HEK293 (cell line): ENCODE data around the gene CCR3.

ENCODE experiments used
- CTCF ChIA-PET: fragments of 350-600 bp; formaldehyde crosslinking; extraction: SDS; loops from one replicate; lab custom pipeline; 2021; ENCODE audit warnings: antibody characterized with exemption; lab: Yijun Ruan, JAX
- POLR2A ChIA-PET: fragments of 300-600 bp; formaldehyde crosslinking; extraction: SDS; loops from one replicate; lab custom pipeline; 2020; ENCODE audit warnings: antibody characterized with exemption, inconsistent platforms; lab: Yijun Ruan, JAX
- H3K27ac ChIP-seq: fragments of 200-500 bp; sonication (Bioruptor generic); 2 replicates; pipeline ENCODE4 v1.5.1; 2014; ENCODE audit warnings: low read depth, low read length, control low read depth, inconsistent platforms; ENCODE audit errors: extremely low read depth
- H3K36me3 ChIP-seq, 2 experiments: fragments of 200-500 bp in 1 of 2; sonication (Bioruptor generic) in 1 of 2; 1 replicate in 1 of 2; 2 replicates in 1 of 2; pipeline ENCODE4 v1.5.1; 2014 to 2017; ENCODE audit warnings: inconsistent platforms in 2 of 2, low read length in 2 of 2; ENCODE audit not compliant: control insufficient read depth in 2 of 2, insufficient read depth in 1 of 2
- H3K4me1 ChIP-seq: fragments of 200-500 bp; sonication (Bioruptor generic); 2 replicates; pipeline ENCODE4 v1.5.1; 2014; ENCODE audit warnings: mild to moderate bottlenecking, low read length, inconsistent platforms; ENCODE audit not compliant: control insufficient read depth, insufficient read depth
- H3K4me3 ChIP-seq: 2 replicates; pipeline ENCODE4 v1.5.1; 2011; ENCODE audit warnings: low read depth, mild to moderate bottlenecking, control low read depth, low read length, moderate library complexity
- H3K9me3 ChIP-seq: fragments of 200-500 bp; sonication (Bioruptor generic); 2 replicates; pipeline ENCODE4 v1.5.1; 2014; ENCODE audit warnings: low read depth, low read length, inconsistent platforms; ENCODE audit not compliant: control insufficient read depth, insufficient read depth
- GLI2 ChIP-seq: fragments of 450-650 bp; formaldehyde crosslinking; IDR thresholded peaks from 2 replicates; pipeline ENCODE4; 2017; ENCODE audit warnings: missing biosample characterization, missing genetic modification characterization, low read depth, borderline replicate concordance
- HOXA7 ChIP-seq: sonication (generic); formaldehyde crosslinking; IDR thresholded peaks from 2 replicates; pipeline ENCODE4 v1.8.1; 2022; ENCODE audit warnings: missing genetic modification reagents, borderline replicate concordance
- KLF8 ChIP-seq: fragments of 450-650 bp; formaldehyde crosslinking; IDR thresholded peaks from 2 replicates; pipeline ENCODE4 v1.5.1; 2016; ENCODE audit warnings: missing biosample characterization, missing genetic modification characterization
- SALL2 ChIP-seq: fragments of 450-650 bp; formaldehyde crosslinking; IDR thresholded peaks from 2 replicates; pipeline ENCODE4 v1.5.0; 2017; ENCODE audit warnings: missing biosample characterization, mild to moderate bottlenecking, missing genetic modification characterization, borderline replicate concordance
- SETDB1 ChIP-seq: IDR thresholded peaks from one replicate; pipeline ENCODE4 v1.6.1; 2017; ENCODE audit warnings: mild to moderate bottlenecking, low read length, moderate library complexity, mixed read lengths; ENCODE audit not compliant: insufficient read length
- SP7 ChIP-seq: fragments of 450-650 bp; formaldehyde crosslinking; IDR thresholded peaks from 2 replicates; pipeline ENCODE4 v1.5.1; 2016; ENCODE audit warnings: missing biosample characterization, missing genetic modification characterization
- ZBTB21 ChIP-seq: fragments of 450-650 bp; formaldehyde crosslinking; IDR thresholded peaks from 2 replicates; pipeline ENCODE4 v1.5.1; 2017; ENCODE audit warnings: missing biosample characterization, missing genetic modification characterization
- ZIC2 ChIP-seq: fragments of 450-650 bp; formaldehyde crosslinking; IDR thresholded peaks from 2 replicates; pipeline ENCODE4 v1.5.1; 2016; ENCODE audit warnings: missing biosample characterization, missing genetic modification characterization
- ZNF223 ChIP-seq: fragments of 450-650 bp; formaldehyde crosslinking; IDR thresholded peaks from 2 replicates; pipeline ENCODE4 v1.5.1; 2016; ENCODE audit warnings: missing biosample characterization, missing genetic modification characterization
- ZNF248 ChIP-seq: fragments of 450-650 bp; formaldehyde crosslinking; IDR thresholded peaks from 2 replicates; pipeline ENCODE4 v1.5.1; 2017; ENCODE audit warnings: missing biosample characterization, missing genetic modification characterization
- ZNF311 ChIP-seq: fragments of 450-650 bp; formaldehyde crosslinking; IDR thresholded peaks from 2 replicates; pipeline ENCODE4 v1.5.1; 2017; ENCODE audit warnings: missing biosample characterization, missing genetic modification characterization, borderline replicate concordance
- ZNF394 ChIP-seq: fragments of 450-650 bp; formaldehyde crosslinking; IDR thresholded peaks from 2 replicates; pipeline ENCODE4 v1.5.1; 2016; ENCODE audit warnings: missing biosample characterization, missing genetic modification characterization, mild to moderate bottlenecking, moderate library complexity, borderline replicate concordance
- ZNF426 ChIP-seq: fragments of 450-650 bp; formaldehyde crosslinking; IDR thresholded peaks from 2 replicates; pipeline ENCODE4 v1.5.1; 2017; ENCODE audit warnings: missing biosample characterization, missing genetic modification characterization, mild to moderate bottlenecking, inconsistent platforms, moderate library complexity
- ZNF501 ChIP-seq: fragments of 450-650 bp; formaldehyde crosslinking; IDR thresholded peaks from 2 replicates; pipeline ENCODE4 v1.5.1; 2016; ENCODE audit warnings: missing biosample characterization, missing genetic modification characterization
- ZNF558 ChIP-seq: fragments of 450-650 bp; formaldehyde crosslinking; IDR thresholded peaks from 2 replicates; pipeline ENCODE4 v1.5.1; 2016; ENCODE audit warnings: missing biosample characterization, missing genetic modification characterization
- ZNF571 ChIP-seq: fragments of 450-650 bp; formaldehyde crosslinking; IDR thresholded peaks from 2 replicates; pipeline ENCODE4 v1.5.0; 2017; ENCODE audit warnings: missing biosample characterization, missing genetic modification characterization
- ZNF621 ChIP-seq: fragments of 450-650 bp; formaldehyde crosslinking; IDR thresholded peaks from 2 replicates; pipeline ENCODE4 v1.5.1; 2017; ENCODE audit warnings: missing biosample characterization, missing genetic modification characterization
- ZNF623 ChIP-seq: fragments of 450-650 bp; formaldehyde crosslinking; IDR thresholded peaks from 2 replicates; pipeline ENCODE4 v1.5.1; 2016; ENCODE audit warnings: missing biosample characterization, missing genetic modification characterization
- ZNF654 ChIP-seq: fragments of 450-650 bp; formaldehyde crosslinking; IDR thresholded peaks from 2 replicates; pipeline ENCODE4 v1.5.1; 2016; ENCODE audit warnings: low read depth, missing biosample characterization, missing genetic modification characterization
- ZNF707 ChIP-seq: fragments of 450-650 bp; formaldehyde crosslinking; IDR thresholded peaks from 2 replicates; pipeline ENCODE4 v1.5.1; 2016; ENCODE audit warnings: missing biosample characterization, missing genetic modification characterization
- ZNF791 ChIP-seq: fragments of 450-650 bp; formaldehyde crosslinking; IDR thresholded peaks from 2 replicates; pipeline ENCODE4 v1.5.1; 2016; ENCODE audit warnings: missing biosample characterization, missing genetic modification characterization
- ZSCAN30 ChIP-seq: fragments of 450-650 bp; IDR thresholded peaks from 2 replicates; pipeline ENCODE4 v1.5.1; 2018; ENCODE audit warnings: missing biosample characterization, mild to moderate bottlenecking, missing genetic modification characterization, moderate library complexity
- TF ChIP-seq, protein P1 (sequence below): fragments of 450-650 bp; formaldehyde crosslinking; IDR thresholded peaks from 2 replicates; pipeline ENCODE4 v1.5.1; 2016; ENCODE audit warnings: missing biosample characterization, missing genetic modification characterization
- TF ChIP-seq, protein P2 (sequence below): fragments of 450-650 bp; formaldehyde crosslinking; IDR thresholded peaks from 2 replicates; pipeline ENCODE4 v1.5.1; 2016; ENCODE audit warnings: missing biosample characterization, missing genetic modification characterization
- TF ChIP-seq, protein P3 (sequence below): fragments of 450-650 bp; formaldehyde crosslinking; IDR thresholded peaks from 2 replicates; pipeline ENCODE4 v1.5.1; 2016; ENCODE audit warnings: missing biosample characterization, missing genetic modification characterization
- TF ChIP-seq, protein P4 (sequence below): fragments of 450-650 bp; formaldehyde crosslinking; optimal IDR thresholded peaks from 2 replicates; pipeline ENCODE3; 2016; ENCODE audit warnings: missing biosample characterization, mild to moderate bottlenecking, missing genetic modification characterization
- TF ChIP-seq, protein P5 (sequence below): fragments of 450-650 bp; formaldehyde crosslinking; IDR thresholded peaks from 2 replicates; pipeline ENCODE4 v1.5.1; 2016; ENCODE audit warnings: missing biosample characterization, missing genetic modification characterization, low read depth

Gene CCR3

DNA sequence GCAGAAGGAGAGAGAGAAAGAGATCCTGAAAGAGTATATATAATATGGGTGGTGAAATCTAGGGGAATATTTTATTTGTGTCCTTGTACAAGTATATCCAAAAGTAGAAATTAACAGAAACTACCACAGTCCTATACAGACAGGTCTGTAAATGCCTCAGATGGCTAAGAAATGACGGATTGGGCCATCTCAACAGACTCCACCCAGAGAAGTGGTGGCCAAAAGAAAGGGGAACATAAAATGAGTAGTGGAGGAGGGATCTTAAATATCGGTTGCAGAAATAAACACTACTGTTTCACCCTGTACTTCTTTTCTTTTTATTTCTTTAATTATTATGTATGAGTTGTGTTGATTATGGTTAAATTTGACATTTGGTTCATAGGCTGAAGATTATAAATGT, 47.7 kb downstream of the CCR3 start:
- POLR2A ChIA-PET = no interaction called here
- no peaks in the 10 kb centered on the region for H3K9me3 ChIP-seq
- H3K4me3 ChIP-seq = no peak overlapping the region
- CTCF ChIA-PET = no interaction called here
- no peaks in the 10 kb centered on the region for H3K4me1 ChIP-seq
- TF ChIP-seq ZNF623 (tag by site-specific recombination) (no peak), ZNF621 (tag by site-specific recombination) (no peak), ZIC2 (tag by site-specific recombination) (no peak), SP7 (no peak), ZNF394 (tag by site-specific recombination) (no peak), HOXA7 (CRISPR knock-in tag) (no peak), ZSCAN30 (no peak), SALL2 (tag by site-specific recombination) (no peak), ZNF791 (tag by site-specific recombination) (no peak), ZNF707 (no peak), SETDB1 (no peak), ZNF426 (tag by site-specific recombination) (no peak), ZNF248 (tag by site-specific recombination) (no peak), ZNF311 (tag by site-specific recombination) (no peak)
- TF ChIP-seq, protein P1, sequence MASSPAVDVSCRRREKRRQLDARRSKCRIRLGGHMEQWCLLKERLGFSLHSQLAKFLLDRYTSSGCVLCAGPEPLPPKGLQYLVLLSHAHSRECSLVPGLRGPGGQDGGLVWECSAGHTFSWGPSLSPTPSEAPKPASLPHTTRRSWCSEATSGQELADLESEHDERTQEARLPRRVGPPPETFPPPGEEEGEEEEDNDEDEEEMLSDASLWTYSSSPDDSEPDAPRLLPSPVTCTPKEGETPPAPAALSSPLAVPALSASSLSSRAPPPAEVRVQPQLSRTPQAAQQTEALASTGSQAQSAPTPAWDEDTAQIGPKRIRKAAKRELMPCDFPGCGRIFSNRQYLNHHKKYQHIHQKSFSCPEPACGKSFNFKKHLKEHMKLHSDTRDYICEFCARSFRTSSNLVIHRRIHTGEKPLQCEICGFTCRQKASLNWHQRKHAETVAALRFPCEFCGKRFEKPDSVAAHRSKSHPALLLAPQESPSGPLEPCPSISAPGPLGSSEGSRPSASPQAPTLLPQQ (tag by site-specific recombination) = no peak
- TF ChIP-seq, protein P2, sequence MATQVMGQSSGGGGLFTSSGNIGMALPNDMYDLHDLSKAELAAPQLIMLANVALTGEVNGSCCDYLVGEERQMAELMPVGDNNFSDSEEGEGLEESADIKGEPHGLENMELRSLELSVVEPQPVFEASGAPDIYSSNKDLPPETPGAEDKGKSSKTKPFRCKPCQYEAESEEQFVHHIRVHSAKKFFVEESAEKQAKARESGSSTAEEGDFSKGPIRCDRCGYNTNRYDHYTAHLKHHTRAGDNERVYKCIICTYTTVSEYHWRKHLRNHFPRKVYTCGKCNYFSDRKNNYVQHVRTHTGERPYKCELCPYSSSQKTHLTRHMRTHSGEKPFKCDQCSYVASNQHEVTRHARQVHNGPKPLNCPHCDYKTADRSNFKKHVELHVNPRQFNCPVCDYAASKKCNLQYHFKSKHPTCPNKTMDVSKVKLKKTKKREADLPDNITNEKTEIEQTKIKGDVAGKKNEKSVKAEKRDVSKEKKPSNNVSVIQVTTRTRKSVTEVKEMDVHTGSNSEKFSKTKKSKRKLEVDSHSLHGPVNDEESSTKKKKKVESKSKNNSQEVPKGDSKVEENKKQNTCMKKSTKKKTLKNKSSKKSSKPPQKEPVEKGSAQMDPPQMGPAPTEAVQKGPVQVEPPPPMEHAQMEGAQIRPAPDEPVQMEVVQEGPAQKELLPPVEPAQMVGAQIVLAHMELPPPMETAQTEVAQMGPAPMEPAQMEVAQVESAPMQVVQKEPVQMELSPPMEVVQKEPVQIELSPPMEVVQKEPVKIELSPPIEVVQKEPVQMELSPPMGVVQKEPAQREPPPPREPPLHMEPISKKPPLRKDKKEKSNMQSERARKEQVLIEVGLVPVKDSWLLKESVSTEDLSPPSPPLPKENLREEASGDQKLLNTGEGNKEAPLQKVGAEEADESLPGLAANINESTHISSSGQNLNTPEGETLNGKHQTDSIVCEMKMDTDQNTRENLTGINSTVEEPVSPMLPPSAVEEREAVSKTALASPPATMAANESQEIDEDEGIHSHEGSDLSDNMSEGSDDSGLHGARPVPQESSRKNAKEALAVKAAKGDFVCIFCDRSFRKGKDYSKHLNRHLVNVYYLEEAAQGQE (tag by site-specific recombination) = no peak
- H3K27ac ChIP-seq = no peak overlapping the region
- H3K36me3 ChIP-seq = no peaks in the 10 kb centered on the region

DNA sequence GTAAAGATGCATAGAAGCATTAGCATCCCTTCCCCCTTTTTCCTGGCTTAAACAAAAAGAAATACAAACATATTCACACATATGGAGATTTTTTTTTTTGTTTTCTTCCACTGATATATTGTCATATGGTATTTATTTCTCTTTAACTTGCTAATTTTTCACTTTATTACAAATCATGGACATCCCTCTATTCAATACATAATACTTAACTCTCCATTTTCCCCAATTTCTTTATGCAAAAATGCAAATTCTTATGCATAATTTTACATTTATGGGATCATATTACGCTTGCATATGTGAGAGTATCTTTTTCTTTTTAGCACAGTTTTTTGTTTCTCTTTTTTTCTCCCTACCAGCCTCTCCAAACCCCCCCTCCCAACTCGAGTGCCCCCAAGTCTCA, 48.8 kb downstream of the CCR3 start:
- H3K36me3 ChIP-seq = no peaks in the 10 kb centered on the region
- H3K4me3 ChIP-seq = no peak overlapping the region
- no peaks in the 10 kb centered on the region for H3K9me3 ChIP-seq
- CTCF ChIA-PET = no interaction called here
- H3K4me1 ChIP-seq = no peaks in the 10 kb centered on the region
- H3K27ac ChIP-seq = no peak overlapping the region
- POLR2A ChIA-PET = interaction anchor here (0.6 kb wide), 1 partner anchor 155 kb away, joined by 4 read pairs; no protein-coding TSS in a partner anchor
- TF ChIP-seq ZNF558 (tag by site-specific recombination) = no peak
- no peak for TF ChIP-seq ZNF654 (tag by site-specific recombination)
- TF ChIP-seq ZBTB21 (tag by site-specific recombination) = no peak
- TF ChIP-seq, protein P3, sequence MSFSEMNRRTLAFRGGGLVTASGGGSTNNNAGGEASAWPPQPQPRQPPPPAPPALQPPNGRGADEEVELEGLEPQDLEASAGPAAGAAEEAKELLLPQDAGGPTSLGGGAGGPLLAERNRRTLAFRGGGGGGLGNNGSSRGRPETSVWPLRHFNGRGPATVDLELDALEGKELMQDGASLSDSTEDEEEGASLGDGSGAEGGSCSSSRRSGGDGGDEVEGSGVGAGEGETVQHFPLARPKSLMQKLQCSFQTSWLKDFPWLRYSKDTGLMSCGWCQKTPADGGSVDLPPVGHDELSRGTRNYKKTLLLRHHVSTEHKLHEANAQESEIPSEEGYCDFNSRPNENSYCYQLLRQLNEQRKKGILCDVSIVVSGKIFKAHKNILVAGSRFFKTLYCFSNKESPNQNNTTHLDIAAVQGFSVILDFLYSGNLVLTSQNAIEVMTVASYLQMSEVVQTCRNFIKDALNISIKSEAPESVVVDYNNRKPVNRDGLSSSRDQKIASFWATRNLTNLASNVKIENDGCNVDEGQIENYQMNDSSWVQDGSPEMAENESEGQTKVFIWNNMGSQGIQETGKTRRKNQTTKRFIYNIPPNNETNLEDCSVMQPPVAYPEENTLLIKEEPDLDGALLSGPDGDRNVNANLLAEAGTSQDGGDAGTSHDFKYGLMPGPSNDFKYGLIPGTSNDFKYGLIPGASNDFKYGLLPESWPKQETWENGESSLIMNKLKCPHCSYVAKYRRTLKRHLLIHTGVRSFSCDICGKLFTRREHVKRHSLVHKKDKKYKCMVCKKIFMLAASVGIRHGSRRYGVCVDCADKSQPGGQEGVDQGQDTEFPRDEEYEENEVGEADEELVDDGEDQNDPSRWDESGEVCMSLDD (tag by site-specific recombination) = no peak
- TF ChIP-seq ZNF311 (tag by site-specific recombination) = no peak
- no peak for TF ChIP-seq ZNF223 (tag by site-specific recombination)
- TF ChIP-seq, protein P4, sequence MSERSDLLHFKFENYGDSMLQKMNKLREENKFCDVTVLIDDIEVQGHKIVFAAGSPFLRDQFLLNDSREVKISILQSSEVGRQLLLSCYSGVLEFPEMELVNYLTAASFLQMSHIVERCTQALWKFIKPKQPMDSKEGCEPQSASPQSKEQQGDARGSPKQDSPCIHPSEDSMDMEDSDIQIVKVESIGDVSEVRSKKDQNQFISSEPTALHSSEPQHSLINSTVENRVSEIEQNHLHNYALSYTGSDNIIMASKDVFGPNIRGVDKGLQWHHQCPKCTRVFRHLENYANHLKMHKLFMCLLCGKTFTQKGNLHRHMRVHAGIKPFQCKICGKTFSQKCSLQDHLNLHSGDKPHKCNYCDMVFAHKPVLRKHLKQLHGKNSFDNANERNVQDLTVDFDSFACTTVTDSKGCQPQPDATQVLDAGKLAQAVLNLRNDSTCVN (tag by site-specific recombination) = no peak
- TF ChIP-seq, protein P5, sequence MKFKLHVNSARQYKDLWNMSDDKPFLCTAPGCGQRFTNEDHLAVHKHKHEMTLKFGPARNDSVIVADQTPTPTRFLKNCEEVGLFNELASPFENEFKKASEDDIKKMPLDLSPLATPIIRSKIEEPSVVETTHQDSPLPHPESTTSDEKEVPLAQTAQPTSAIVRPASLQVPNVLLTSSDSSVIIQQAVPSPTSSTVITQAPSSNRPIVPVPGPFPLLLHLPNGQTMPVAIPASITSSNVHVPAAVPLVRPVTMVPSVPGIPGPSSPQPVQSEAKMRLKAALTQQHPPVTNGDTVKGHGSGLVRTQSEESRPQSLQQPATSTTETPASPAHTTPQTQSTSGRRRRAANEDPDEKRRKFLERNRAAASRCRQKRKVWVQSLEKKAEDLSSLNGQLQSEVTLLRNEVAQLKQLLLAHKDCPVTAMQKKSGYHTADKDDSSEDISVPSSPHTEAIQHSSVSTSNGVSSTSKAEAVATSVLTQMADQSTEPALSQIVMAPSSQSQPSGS (tag by site-specific recombination) = no peak
- TF ChIP-seq ZNF571 = no peak
- no peak for TF ChIP-seq ZNF501 (tag by site-specific recombination)
- no peak for TF ChIP-seq GLI2 (tag by site-specific recombination)
- no peak for TF ChIP-seq KLF8 (tag by site-specific recombination)
